Gastrocnemius medialis (tissue), 4 donors: ENCODE results near the gene TMTC2. TPM values are rescaled to one million over a fixed set of nuclear protein-coding genes. Genes with fewer than 3 reads are reported as not detected.

ENCODE experiments used
- ATAC-seq, 2 donors: fragments of 150-250 bp; one replicate each; pipeline ENCODE4 v1.9.1; 2016
- DNase-seq, 2 donors: peaks; one replicate each; pipeline ENCODE4 v3.0.0-alpha.2; 2019
- H3K27ac ChIP-seq, 4 donors: fragments of 200-600 bp; sonication (generic); 1 replicate in 1 of 4; 2 replicates in 3 of 4; pipeline ENCODE4 v1.5.1; 2016 to 2018; ENCODE audit warnings: mild to moderate bottlenecking in 2 of 4, moderate library complexity in 1 of 4
- H3K27me3 ChIP-seq, 3 donors: fragments of 200-600 bp; sonication (generic) in 2 of 3; 1 replicate in 1 of 3; 2 replicates in 2 of 3; pipeline versions ENCODE4 v1.5.1 to v1.6.0; 2016 to 2019; ENCODE audit warnings: mild to moderate bottlenecking in 1 of 3, moderate library complexity in 1 of 3
- H3K36me3 ChIP-seq, 2 donors: fragments of 200-600 bp; sonication (generic) in 1 of 2; one replicate each; pipeline ENCODE4 v1.5.1; 2017 to 2018
- H3K4me1 ChIP-seq, 2 donors: fragments of 200-600 bp; sonication (generic) in 1 of 2; one replicate each; pipeline ENCODE4 v1.5.1; 2016 to 2017; ENCODE audit warnings: mild to moderate bottlenecking in 2 of 2
- H3K4me3 ChIP-seq, 4 donors: fragments of 200-600 bp; sonication (generic) in 3 of 4; 1 replicate in 1 of 4; 2 replicates in 3 of 4; pipeline ENCODE4 v1.5.1; 2016 to 2019; ENCODE audit warnings: mild to moderate bottlenecking in 2 of 4
- H3K9me3 ChIP-seq, 3 donors: fragments of 200-600 bp; sonication (generic) in 2 of 3; 1 replicate in 1 of 3; 2 replicates in 2 of 3; pipeline ENCODE4 v1.5.1; 2016 to 2019
- POLR2A ChIP-seq, 2 donors: fragments of 450-650 bp; IDR thresholded peaks; one replicate each; pipeline ENCODE4 v1.6.1; 2017; ENCODE audit warnings: antibody characterized with exemption in 2 of 2, mild to moderate bottlenecking in 2 of 2, moderate library complexity in 2 of 2
- in situ Hi-C, 4 donors: fragments of 200-750 bp; cut with MboI; loops; one replicate each; pipeline versions ENCODE4 v1.15.0 to v1.8.0; 2017; ENCODE audit warnings: low sequenced_read_pairs in 4 of 4
- intact Hi-C: fragments of 100-400 bp; cut with DNase I; formaldehyde crosslinking; loops from one replicate; pipeline ENCODE4 v1.15.1; 2023; ENCODE audit warnings: low total_unique reads
- total RNA-seq, 4 donors: library from RNA; depleted of rRNA; stranded (reverse); fragments of >200 nt; gene quantifications; one replicate each; pipeline versions ENCODE4 v1.1.0 to v1.2.3, GENCODE V29; 2016
- TF ChIP-seq, protein P1 (sequence below), 5 experiments: fragments of 450-650 bp in 3 of 5; fragments of 200-600 bp in 2 of 5; sonication (generic) in 2 of 5; IDR thresholded peaks in 4 of 5; conservative IDR thresholded peaks in 1 of 5; 1 replicate in 4 of 5; 2 replicates in 1 of 5; pipeline ENCODE4 v1.5.1; 2016 to 2019; ENCODE audit warnings: antibody characterized with exemption in 5 of 5, mild to moderate bottlenecking in 3 of 5, moderate library complexity in 3 of 5

TMTC2 gene
- 1 to 10 TPM; 1.6 to 2.5 (median 1.9) TPM for total RNA-seq

DNA sequence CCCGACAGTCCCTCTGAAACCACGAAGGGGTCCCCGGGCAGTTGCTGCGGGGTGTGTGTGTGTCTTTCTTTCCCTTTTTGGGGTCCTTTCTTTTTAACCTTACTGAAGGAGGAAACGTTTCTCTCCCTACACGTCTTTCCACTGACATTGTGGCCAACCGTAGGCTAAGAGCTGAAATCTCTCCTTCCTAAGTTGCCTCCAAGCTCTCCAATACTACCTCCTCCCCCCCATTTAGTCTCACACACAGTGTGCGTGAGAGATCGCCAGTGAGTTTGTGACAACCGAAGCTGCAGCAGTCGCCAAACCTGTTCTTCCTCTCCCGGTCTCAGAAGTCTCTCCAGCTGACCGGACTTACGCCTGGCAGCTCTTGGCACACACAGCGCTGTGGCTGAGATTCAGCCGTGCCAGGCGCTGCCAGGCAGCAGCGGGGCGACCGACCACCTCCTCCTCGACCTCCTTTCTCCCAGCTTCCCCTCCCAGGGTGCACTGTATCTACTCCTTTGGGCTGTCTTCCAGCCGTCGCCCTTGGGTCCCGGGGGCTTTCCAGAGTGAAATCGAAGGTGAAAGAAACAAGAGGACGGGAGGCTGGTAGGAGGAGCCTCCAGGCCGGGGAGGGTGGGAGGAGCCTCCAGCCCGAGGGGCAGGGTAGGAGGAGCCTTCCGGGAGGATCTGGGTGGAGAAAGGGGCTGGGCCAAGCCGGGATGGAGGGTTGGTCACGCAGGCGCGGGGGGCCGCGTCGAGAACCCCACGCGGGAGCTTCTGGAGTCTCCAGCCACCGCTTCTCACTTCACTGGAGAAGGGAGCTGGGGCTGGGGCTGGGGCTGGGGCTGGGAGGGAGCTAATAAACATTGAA is at the start of gene TMTC2:
TSS of gene TMTC2 (plus strand) at position 739 of the 853 bp plus-strand sequence.
- H3K9me3 ChIP-seq: no peaks in the 10 kb centered on the region
- peak within 1 kb of the TSS; percentile 67 to 89 (median 84) for H3K4me3 ChIP-seq
- DNase-seq: peak; percentile 70 to 76
- H3K36me3 ChIP-seq: no peaks in the 10 kb centered on the region
- peak; percentile 89 to 90 for ATAC-seq
- intact Hi-C loops (loop anchor here (10.0 kb wide), 1 partner anchor 1818 kb away; no protein-coding TSS in a partner anchor), in situ Hi-C loops (no loop called here)
- H3K27ac ChIP-seq: peak within 1 kb of the TSS; percentile 72 to 91 (median 80)
- peaks cover 3 to 11% of the 10 kb centered on the region in 2 donors for H3K4me1 ChIP-seq
- peaks cover 3 to 21% (median 11%) of the 10 kb centered on the region in 3 donors for H3K27me3 ChIP-seq
- TF ChIP-seq POLR2A (IDR thresholded peaks at IDR 0.05): peak; percentile 43 to 55
- TF ChIP-seq, protein P1, sequence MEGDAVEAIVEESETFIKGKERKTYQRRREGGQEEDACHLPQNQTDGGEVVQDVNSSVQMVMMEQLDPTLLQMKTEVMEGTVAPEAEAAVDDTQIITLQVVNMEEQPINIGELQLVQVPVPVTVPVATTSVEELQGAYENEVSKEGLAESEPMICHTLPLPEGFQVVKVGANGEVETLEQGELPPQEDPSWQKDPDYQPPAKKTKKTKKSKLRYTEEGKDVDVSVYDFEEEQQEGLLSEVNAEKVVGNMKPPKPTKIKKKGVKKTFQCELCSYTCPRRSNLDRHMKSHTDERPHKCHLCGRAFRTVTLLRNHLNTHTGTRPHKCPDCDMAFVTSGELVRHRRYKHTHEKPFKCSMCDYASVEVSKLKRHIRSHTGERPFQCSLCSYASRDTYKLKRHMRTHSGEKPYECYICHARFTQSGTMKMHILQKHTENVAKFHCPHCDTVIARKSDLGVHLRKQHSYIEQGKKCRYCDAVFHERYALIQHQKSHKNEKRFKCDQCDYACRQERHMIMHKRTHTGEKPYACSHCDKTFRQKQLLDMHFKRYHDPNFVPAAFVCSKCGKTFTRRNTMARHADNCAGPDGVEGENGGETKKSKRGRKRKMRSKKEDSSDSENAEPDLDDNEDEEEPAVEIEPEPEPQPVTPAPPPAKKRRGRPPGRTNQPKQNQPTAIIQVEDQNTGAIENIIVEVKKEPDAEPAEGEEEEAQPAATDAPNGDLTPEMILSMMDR (IDR thresholded peaks at IDR 0.05 in 4 of 5, conservative IDR thresholded peaks at IDR 0.05 in 1 of 5): no peak

DNA sequence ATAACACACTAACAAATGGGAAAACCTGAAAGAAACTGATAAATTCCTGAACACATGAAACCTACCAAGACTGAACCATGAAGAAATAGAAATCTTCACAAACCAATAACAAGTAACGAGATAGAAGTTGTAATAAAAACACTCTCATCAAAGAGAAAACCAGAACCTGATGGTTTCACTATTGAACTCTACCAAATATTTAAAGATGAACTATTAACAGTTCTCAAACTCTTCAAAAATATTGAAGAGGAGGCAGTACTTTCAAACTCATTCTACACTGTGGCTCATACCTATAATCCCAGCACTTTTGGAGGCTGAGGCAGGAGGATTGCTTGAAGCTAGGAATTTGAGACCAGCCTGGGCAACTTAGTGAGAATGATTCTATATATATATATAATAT is 48.4 kb upstream of the TMTC2 start:
- no peak for DNase-seq
- in situ Hi-C loops: no loop called here
- ATAC-seq: no peak

GRCh38 chr12:82644896-82645295 is 41.8 kb upstream of the TMTC2 start:
- DNase-seq: no peak
- Histone ChIP-seq H3K4me1 (no peaks in the 10 kb centered on the region), H3K27ac (no peak overlapping the region), H3K27me3 (no peaks in the 10 kb centered on the region), H3K36me3 (no peaks in the 10 kb centered on the region), H3K4me3 (no peak overlapping the region), H3K9me3 (no peaks in the 10 kb centered on the region)
- ATAC-seq: no peak
- TF ChIP-seq, protein P1 (IDR thresholded peaks at IDR 0.05 in 4 of 5, conservative IDR thresholded peaks at IDR 0.05 in 1 of 5): no peak
- no peak for TF ChIP-seq POLR2A (IDR thresholded peaks at IDR 0.05)
- intact Hi-C loops: no loop called here
- in situ Hi-C loops: no loop called here

More for the DNA sequence above, 48.4 kb upstream of the TMTC2 start:
- no peak overlapping the region for H3K27ac ChIP-seq
- intact Hi-C loops: no loop called here
- no peak overlapping the region for H3K4me3 ChIP-seq
- no peak for TF ChIP-seq POLR2A (IDR thresholded peaks at IDR 0.05)
- TF ChIP-seq, protein P1 (IDR thresholded peaks at IDR 0.05 in 4 of 5, conservative IDR thresholded peaks at IDR 0.05 in 1 of 5): no peak
- no peaks in the 10 kb centered on the region for H3K4me1 ChIP-seq
- H3K9me3 ChIP-seq: no peaks in the 10 kb centered on the region
- no peaks in the 10 kb centered on the region for H3K27me3 ChIP-seq
- no peaks in the 10 kb centered on the region for H3K36me3 ChIP-seq

- H3K4me1 ChIP-seq: no peaks in the 10 kb centered on the region
- in situ Hi-C loops: no loop called here
These were observed 41.3 kb upstream of the TMTC2 start for GRCh38 chr12:82645414-82645813.

More at GRCh38 chr12:82645414-82645813, 41.3 kb upstream of the TMTC2 start:
- ATAC-seq (no peak), DNase-seq (no peak)
- Histone ChIP-seq H3K27ac (no peak overlapping the region), H3K4me3 (no peak overlapping the region), H3K27me3 (no peaks in the 10 kb centered on the region), H3K36me3 (no peaks in the 10 kb centered on the region), H3K9me3 (no peaks in the 10 kb centered on the region)
- no peak for TF ChIP-seq POLR2A (IDR thresholded peaks at IDR 0.05)
- TF ChIP-seq, protein P1 (IDR thresholded peaks at IDR 0.05 in 4 of 5, conservative IDR thresholded peaks at IDR 0.05 in 1 of 5): no peak
- intact Hi-C loops: no loop called here
